Measurements from ENCODE around the gene PDLIM3.

Gene PDLIM3

DNA sequence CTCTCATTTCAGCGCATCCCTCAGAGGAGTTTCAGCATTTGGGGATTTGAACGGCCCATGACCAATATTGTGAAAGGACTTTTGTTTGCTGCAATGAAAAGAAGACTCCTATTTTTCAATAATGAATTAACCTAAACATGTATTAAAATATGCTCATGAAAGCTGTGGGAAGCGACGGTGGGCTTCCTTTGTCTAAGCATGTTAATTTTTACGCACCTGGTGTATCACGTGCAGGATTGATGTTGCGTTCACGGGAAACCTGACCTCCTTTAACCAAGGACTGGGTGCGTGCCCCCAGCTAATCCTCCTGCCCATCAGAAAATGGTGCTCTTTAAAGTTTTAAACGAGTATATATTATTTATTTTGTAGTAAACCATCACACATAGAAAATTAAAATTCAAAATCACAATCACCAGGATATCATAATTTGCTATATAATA, 63.2 kb downstream of the PDLIM3 start:
- peak overlapping the region; percentile 74 to 85 for H3K4me3 ChIP-seq (ENCODE audit: low read length in 2 of 2)
- H3K36me3 ChIP-seq (ENCODE audit: control insufficient read depth in 2 of 2, insufficient read depth in 2 of 2, low read length in 2 of 2): no peaks in the 10 kb centered on the region
- H3K4me1 ChIP-seq (ENCODE audit: control insufficient read depth in 2 of 2, insufficient read depth in 2 of 2, low read length in 2 of 2): peaks cover 11 to 12% of the 10 kb centered on the region in 2 donors
- no peaks in the 10 kb centered on the region for H3K9me3 ChIP-seq (ENCODE audit: control insufficient read depth in 2 of 2, low read length in 2 of 2)
- peak overlapping the region; percentile 32 to 78 for H3K9ac ChIP-seq (ENCODE audit: low read depth in 1 of 2, low read length in 2 of 2)
- H3K27ac ChIP-seq (ENCODE audit: low read depth in 2 of 2, low read length in 2 of 2): no peak overlapping the region
- peaks cover 0 to 7% of the 10 kb centered on the region in 2 donors for H3K27me3 ChIP-seq (ENCODE audit: control insufficient read depth in 2 of 2, insufficient read depth in 2 of 2, low read length in 2 of 2)

DNA sequence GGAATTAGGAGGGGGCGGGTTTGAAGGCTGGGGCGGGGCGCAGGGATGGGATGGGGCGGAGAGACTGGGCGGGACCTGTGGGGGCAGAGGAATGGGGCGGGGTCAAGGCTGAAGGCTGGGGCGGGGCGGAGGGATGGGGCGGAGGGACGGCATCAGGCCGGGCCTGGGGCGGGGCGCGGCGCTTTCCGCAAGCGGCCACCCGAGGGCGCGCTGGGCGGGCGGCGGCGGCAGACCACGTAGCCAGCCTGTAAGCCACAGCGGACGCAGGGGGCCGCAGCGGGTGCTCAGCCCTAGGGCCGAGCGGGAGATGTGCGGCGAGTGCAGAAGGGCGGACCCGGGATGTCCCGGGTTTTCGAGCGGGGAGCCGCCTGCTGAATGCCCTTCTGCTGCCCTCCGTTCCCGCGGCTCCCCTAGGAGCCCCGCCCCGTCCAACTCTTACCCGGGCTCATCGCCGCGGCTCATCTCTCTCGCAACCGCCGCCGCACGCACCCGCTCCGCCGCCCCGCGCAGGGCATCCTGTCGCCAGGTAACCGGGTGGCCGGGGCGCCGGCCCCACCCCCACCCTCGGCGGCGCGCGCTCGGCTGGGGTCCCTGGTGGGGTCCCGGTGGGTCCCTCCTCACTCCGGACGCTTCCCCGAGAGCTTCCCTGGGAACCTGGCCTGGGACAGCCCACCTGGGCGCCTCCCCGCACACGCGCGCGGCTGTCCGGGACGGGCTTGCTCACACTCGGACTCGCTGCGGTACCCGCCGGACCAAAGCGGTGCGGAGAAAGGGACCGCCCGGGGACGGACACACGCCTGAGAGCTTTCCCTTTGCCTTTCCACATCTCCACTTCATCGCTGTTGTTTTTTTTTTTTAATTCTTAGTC, 63.8 kb downstream of the PDLIM3 start, which contains the start of gene CCDC110:
Gene CCDC110 (minus strand): TSS at position 499 of the 868 bp plus-strand sequence. CDS start 50 bp downstream, at position 449.
- no peaks in the 10 kb centered on the region for H3K9me3 ChIP-seq (ENCODE audit: control insufficient read depth in 2 of 2, low read length in 2 of 2)
- peak within 1 kb of the TSS; percentile 85 to 90 for H3K4me3 ChIP-seq (ENCODE audit: low read length in 2 of 2)
- H3K4me1 ChIP-seq (ENCODE audit: control insufficient read depth in 2 of 2, insufficient read depth in 2 of 2, low read length in 2 of 2): peaks cover 11 to 12% of the 10 kb centered on the region in 2 donors
- peaks cover 0 to 7% of the 10 kb centered on the region in 2 donors for H3K27me3 ChIP-seq (ENCODE audit: control insufficient read depth in 2 of 2, insufficient read depth in 2 of 2, low read length in 2 of 2)
- H3K27ac ChIP-seq (ENCODE audit: low read depth in 2 of 2, low read length in 2 of 2): peak within 1 kb of the TSS; percentile 54 to 63
- no peaks in the 10 kb centered on the region for H3K36me3 ChIP-seq (ENCODE audit: control insufficient read depth in 2 of 2, insufficient read depth in 2 of 2, low read length in 2 of 2)
- peak within 1 kb of the TSS; percentile 52 to 78 for H3K9ac ChIP-seq (ENCODE audit: low read depth in 1 of 2, low read length in 2 of 2)

DNA sequence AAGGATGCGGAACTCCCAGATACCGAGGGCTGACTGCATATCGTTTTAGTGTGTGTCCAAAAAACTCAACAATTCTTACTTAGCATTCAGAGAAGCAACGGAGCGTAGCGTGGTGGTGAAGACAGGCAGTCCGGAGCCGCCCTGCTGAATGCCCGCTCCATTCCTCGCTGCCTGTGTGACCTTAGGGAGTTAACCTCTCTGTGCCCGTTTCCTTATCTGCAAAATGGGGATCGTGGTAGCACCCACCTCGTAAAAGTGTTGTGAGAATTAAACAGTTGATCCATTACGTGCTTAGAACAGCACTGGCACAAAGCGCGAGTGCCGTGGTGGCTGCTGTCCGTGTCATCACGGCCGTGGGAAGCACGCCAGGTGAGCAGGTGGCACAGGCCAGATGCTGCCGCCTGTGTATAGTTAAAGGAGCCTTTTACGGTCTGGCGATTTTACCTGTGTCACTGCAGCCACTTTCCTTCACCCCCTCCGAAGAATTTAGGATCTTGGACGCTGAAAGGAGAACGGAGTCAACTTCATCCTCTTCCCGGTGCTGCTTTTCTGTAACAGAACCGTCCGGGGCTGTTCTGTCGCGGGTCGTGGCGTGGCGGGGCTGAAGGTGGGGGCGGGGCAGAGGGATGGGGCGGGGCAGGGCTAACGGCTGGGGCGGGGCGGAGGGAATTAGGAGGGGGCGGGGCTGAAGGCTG, 64.7 kb downstream of the PDLIM3 start:
- Histone ChIP-seq H3K4me1 (ENCODE audit: control insufficient read depth in 2 of 2, insufficient read depth in 2 of 2, low read length in 2 of 2) (peaks cover 11 to 12% of the 10 kb centered on the region in 2 donors), H3K36me3 (ENCODE audit: control insufficient read depth in 2 of 2, insufficient read depth in 2 of 2, low read length in 2 of 2) (no peaks in the 10 kb centered on the region), H3K27ac (ENCODE audit: low read depth in 2 of 2, low read length in 2 of 2) (peak overlapping the region; percentile 54 to 63), H3K9ac (ENCODE audit: low read depth in 1 of 2, low read length in 2 of 2) (peak overlapping the region; percentile 52 to 78), H3K4me3 (ENCODE audit: low read length in 2 of 2) (peak overlapping the region; percentile 82 to 90), H3K9me3 (ENCODE audit: control insufficient read depth in 2 of 2, low read length in 2 of 2) (no peaks in the 10 kb centered on the region), H3K27me3 (ENCODE audit: control insufficient read depth in 2 of 2, insufficient read depth in 2 of 2, low read length in 2 of 2) (peaks cover 0 to 7% of the 10 kb centered on the region in 2 donors)

DNA sequence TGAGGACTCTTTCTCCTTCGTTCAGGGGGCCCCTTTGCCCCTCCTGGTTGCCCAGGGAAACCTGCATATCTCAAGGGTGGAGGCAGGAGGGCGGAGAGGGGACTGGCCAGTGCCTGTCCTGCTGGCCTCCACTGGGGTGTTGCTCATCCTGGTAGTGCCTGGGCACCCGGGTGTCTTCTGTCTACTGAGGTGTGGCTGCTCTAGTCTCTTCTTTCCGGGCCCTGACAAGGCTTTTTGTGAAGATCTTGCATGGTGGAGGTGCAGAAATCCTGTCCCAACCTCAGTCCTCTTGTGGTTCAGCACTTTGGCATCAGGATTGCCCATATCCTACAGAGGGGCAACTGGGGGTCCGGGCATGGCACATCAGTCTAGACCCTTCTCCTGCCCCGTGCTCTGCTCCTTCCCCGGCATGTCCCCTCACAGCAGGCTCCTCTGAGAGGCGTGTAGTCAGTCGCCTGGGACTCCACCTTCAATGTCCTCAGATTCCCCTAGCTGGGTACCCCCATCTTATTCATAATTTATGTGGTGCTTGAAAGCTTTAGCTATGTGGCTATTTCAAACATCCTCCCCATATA, 65.6 kb downstream of the PDLIM3 start:
- Histone ChIP-seq H3K27me3 (ENCODE audit: control insufficient read depth in 2 of 2, insufficient read depth in 2 of 2, low read length in 2 of 2) (peaks cover 0 to 7% of the 10 kb centered on the region in 2 donors), H3K9me3 (ENCODE audit: control insufficient read depth in 2 of 2, low read length in 2 of 2) (no peaks in the 10 kb centered on the region), H3K36me3 (ENCODE audit: control insufficient read depth in 2 of 2, insufficient read depth in 2 of 2, low read length in 2 of 2) (no peaks in the 10 kb centered on the region), H3K27ac (ENCODE audit: low read depth in 2 of 2, low read length in 2 of 2) (no peak overlapping the region), H3K4me1 (ENCODE audit: control insufficient read depth in 2 of 2, insufficient read depth in 2 of 2, low read length in 2 of 2) (peaks cover 11 to 12% of the 10 kb centered on the region in 2 donors), H3K9ac (ENCODE audit: low read depth in 1 of 2, low read length in 2 of 2) (no peak overlapping the region), H3K4me3 (ENCODE audit: low read length in 2 of 2) (no peak overlapping the region)

DNA sequence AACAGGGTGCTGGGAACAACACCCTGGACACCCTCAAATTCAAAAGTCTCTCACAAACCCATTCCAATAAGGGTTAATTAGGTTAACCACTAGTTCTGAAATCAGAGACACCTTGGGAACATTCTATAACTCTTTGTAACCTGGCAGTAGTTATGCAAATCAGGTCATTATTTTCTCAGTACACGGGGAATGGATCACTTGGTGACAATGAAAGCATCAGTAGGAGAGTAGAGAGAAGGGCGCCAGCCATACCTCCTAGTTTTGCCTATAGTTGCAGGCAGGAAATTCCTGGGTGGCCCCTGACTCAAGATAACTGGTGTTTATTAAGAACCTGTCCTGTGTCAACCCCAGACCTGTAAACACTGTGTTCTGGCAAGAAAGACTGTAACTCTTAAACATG, 66.3 kb downstream of the PDLIM3 start:
- no peak overlapping the region for H3K27ac ChIP-seq (ENCODE audit: low read depth in 2 of 2, low read length in 2 of 2)
- H3K9ac ChIP-seq (ENCODE audit: low read depth in 1 of 2, low read length in 2 of 2): no peak overlapping the region
- peaks cover 11 to 12% of the 10 kb centered on the region in 2 donors for H3K4me1 ChIP-seq (ENCODE audit: control insufficient read depth in 2 of 2, insufficient read depth in 2 of 2, low read length in 2 of 2)
- H3K36me3 ChIP-seq (ENCODE audit: control insufficient read depth in 2 of 2, insufficient read depth in 2 of 2, low read length in 2 of 2): no peaks in the 10 kb centered on the region
- no peak overlapping the region for H3K4me3 ChIP-seq (ENCODE audit: low read length in 2 of 2)
- no peaks in the 10 kb centered on the region for H3K9me3 ChIP-seq (ENCODE audit: control insufficient read depth in 2 of 2, low read length in 2 of 2)
- H3K27me3 ChIP-seq (ENCODE audit: control insufficient read depth in 2 of 2, insufficient read depth in 2 of 2, low read length in 2 of 2): peaks cover 0 to 7% of the 10 kb centered on the region in 2 donors

DNA sequence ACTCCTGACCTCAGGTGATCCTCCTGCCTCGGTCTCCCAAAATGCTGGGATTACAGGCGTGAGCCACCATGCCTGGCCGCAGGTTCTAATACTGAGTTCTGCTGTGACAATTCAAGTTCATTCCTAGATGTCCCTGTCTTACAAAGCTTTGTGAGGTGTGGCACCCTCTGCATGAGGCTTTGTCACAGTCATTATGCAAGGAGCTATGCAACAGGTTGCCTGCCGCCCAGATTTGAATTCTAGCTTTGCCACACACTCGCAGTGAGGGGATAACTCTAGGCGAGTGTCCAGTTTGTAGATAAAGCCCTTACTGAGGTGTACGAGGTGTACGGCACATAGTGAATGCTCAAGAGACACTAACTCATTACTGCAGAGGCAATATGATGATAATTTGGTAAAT, 67.3 kb downstream of the PDLIM3 start:
- Histone ChIP-seq H3K9ac (ENCODE audit: low read depth in 1 of 2, low read length in 2 of 2) (no peak overlapping the region), H3K4me1 (ENCODE audit: control insufficient read depth in 2 of 2, insufficient read depth in 2 of 2, low read length in 2 of 2) (peaks cover 11 to 12% of the 10 kb centered on the region in 2 donors), H3K27ac (ENCODE audit: low read depth in 2 of 2, low read length in 2 of 2) (no peak overlapping the region), H3K9me3 (ENCODE audit: control insufficient read depth in 2 of 2, low read length in 2 of 2) (no peaks in the 10 kb centered on the region), H3K4me3 (ENCODE audit: low read length in 2 of 2) (no peak overlapping the region), H3K27me3 (ENCODE audit: control insufficient read depth in 2 of 2, insufficient read depth in 2 of 2, low read length in 2 of 2) (peaks cover 0 to 5% of the 10 kb centered on the region in 2 donors), H3K36me3 (ENCODE audit: control insufficient read depth in 2 of 2, insufficient read depth in 2 of 2, low read length in 2 of 2) (no peaks in the 10 kb centered on the region)

DNA sequence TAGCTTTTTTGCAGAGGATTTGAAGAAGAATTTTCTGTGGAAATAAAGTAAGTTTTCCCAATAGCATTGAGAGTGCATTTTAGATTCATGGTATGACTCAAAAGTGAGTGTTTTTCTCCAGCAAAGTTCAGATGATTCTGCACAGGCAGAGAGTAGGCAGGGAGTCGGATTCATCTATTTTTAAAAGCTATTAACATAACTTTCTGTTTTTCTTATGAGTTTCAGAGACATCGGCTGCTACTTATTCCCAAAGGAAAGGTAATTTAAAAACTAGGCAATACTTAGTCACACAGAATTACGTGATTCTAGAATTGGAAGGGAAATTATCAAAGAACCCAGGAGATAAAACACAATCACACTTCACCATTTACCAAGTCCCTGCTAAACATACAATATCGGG, 68.2 kb downstream of the PDLIM3 start:
- Histone ChIP-seq H3K4me3 (ENCODE audit: low read length in 2 of 2) (no peak overlapping the region), H3K27me3 (ENCODE audit: control insufficient read depth in 2 of 2, insufficient read depth in 2 of 2, low read length in 2 of 2) (peaks cover 0 to 3% of the 10 kb centered on the region in 2 donors), H3K9me3 (ENCODE audit: control insufficient read depth in 2 of 2, low read length in 2 of 2) (no peaks in the 10 kb centered on the region), H3K9ac (ENCODE audit: low read depth in 1 of 2, low read length in 2 of 2) (no peak overlapping the region), H3K4me1 (ENCODE audit: control insufficient read depth in 2 of 2, insufficient read depth in 2 of 2, low read length in 2 of 2) (peaks cover 9 to 11% of the 10 kb centered on the region in 2 donors), H3K36me3 (ENCODE audit: control insufficient read depth in 2 of 2, insufficient read depth in 2 of 2, low read length in 2 of 2) (no peaks in the 10 kb centered on the region), H3K27ac (ENCODE audit: low read depth in 2 of 2, low read length in 2 of 2) (no peak overlapping the region)

DNA sequence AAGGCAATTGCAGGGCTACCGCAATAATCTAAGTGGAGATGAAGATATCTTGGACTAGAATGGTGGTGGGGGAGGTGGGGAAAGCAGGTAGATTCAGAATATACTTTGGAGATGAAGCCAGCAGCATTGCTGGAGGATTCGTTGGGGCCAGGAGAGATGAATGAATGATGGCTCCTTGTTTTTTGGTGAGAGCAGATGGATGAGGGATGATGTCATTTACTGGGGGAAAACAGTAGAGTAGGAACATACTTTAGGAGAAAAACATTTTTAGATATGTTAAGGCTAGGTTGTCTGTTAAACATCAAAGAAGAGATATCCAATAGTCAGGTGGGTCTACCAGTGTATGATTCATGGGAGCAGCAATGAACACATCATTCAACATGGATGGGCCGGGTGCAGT, 69.6 kb downstream of the PDLIM3 start:
- no peaks in the 10 kb centered on the region for H3K9me3 ChIP-seq (ENCODE audit: control insufficient read depth in 2 of 2, low read length in 2 of 2)
- H3K36me3 ChIP-seq (ENCODE audit: control insufficient read depth in 2 of 2, insufficient read depth in 2 of 2, low read length in 2 of 2): no peaks in the 10 kb centered on the region
- H3K9ac ChIP-seq (ENCODE audit: low read depth in 1 of 2, low read length in 2 of 2): no peak overlapping the region
- H3K4me3 ChIP-seq (ENCODE audit: low read length in 2 of 2): no peak overlapping the region
- H3K27ac ChIP-seq (ENCODE audit: low read depth in 2 of 2, low read length in 2 of 2): no peak overlapping the region
- no peaks in the 10 kb centered on the region for H3K27me3 ChIP-seq (ENCODE audit: control insufficient read depth in 2 of 2, insufficient read depth in 2 of 2, low read length in 2 of 2)
- H3K4me1 ChIP-seq (ENCODE audit: control insufficient read depth in 2 of 2, insufficient read depth in 2 of 2, low read length in 2 of 2): peaks cover 4 to 5% of the 10 kb centered on the region in 2 donors

DNA sequence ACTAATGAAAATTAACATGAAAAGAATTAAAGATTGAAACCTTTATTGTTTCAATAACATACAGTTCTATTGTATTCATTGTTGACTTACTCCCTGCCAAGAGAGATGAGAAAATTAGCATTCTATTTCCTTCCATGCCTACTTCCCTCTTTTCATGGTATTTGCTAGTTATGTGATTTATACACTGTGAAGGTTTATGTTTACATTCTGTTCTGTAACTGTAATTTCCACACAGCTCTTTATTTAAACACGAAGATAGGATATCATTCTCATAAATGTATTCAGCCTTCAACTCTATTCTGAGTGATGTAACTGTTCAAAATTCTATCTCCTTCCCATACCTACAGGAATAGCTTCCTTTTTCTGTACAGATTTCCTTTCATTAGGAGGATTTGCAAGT, 70.4 kb downstream of the PDLIM3 start:
- H3K27me3 ChIP-seq (ENCODE audit: control insufficient read depth in 2 of 2, insufficient read depth in 2 of 2, low read length in 2 of 2): no peaks in the 10 kb centered on the region
- H3K4me3 ChIP-seq (ENCODE audit: low read length in 2 of 2): no peak overlapping the region
- H3K4me1 ChIP-seq (ENCODE audit: control insufficient read depth in 2 of 2, insufficient read depth in 2 of 2, low read length in 2 of 2): no peaks in the 10 kb centered on the region
- H3K9ac ChIP-seq (ENCODE audit: low read depth in 1 of 2, low read length in 2 of 2): no peak overlapping the region
- no peaks in the 10 kb centered on the region for H3K36me3 ChIP-seq (ENCODE audit: control insufficient read depth in 2 of 2, insufficient read depth in 2 of 2, low read length in 2 of 2)
- H3K9me3 ChIP-seq (ENCODE audit: control insufficient read depth in 2 of 2, low read length in 2 of 2): no peaks in the 10 kb centered on the region
- H3K27ac ChIP-seq (ENCODE audit: low read depth in 2 of 2, low read length in 2 of 2): no peak overlapping the region

DNA sequence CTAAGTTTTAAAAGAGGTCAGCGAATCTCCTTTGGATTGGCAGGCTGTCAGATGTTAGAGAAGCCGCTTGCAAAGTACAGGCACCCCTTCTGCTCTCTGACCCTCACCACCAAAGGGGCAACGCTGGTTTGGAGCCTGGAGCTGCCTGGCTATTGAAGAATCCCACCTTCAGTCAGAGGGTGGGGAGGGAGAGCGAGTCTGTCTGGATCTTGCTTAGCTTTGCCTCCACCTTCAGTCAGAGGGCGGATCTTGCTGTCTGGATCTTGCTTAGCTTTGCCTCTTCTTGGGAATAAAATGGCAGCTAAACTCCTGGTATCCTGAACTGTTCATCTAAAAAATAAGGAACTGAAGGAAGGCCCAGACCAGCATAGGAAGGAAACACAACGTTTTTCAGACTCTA, 71.1 kb downstream of the PDLIM3 start:
- Histone ChIP-seq H3K9me3 (ENCODE audit: control insufficient read depth in 2 of 2, low read length in 2 of 2) (no peaks in the 10 kb centered on the region), H3K36me3 (ENCODE audit: control insufficient read depth in 2 of 2, insufficient read depth in 2 of 2, low read length in 2 of 2) (no peaks in the 10 kb centered on the region), H3K9ac (ENCODE audit: low read depth in 1 of 2, low read length in 2 of 2) (no peak overlapping the region), H3K4me1 (ENCODE audit: control insufficient read depth in 2 of 2, insufficient read depth in 2 of 2, low read length in 2 of 2) (no peaks in the 10 kb centered on the region), H3K27me3 (ENCODE audit: control insufficient read depth in 2 of 2, insufficient read depth in 2 of 2, low read length in 2 of 2) (no peaks in the 10 kb centered on the region), H3K27ac (ENCODE audit: low read depth in 2 of 2, low read length in 2 of 2) (no peak overlapping the region), H3K4me3 (ENCODE audit: low read length in 2 of 2) (no peak overlapping the region)

Measured in mucosa of rectum (tissue), 2 donors.